Gastroesophageal sphincter (tissue), 4 donors: ENCODE results near the gene ZNF253. TPM values are rescaled to one million over a fixed set of nuclear protein-coding genes. Genes with fewer than 3 reads are reported as not detected.
"Not testable (repeated sequence)": the region's sequence is repeated elsewhere in the genome, so short reads cannot be mapped to it uniquely, and the experiment has no call there.

Experiments
- ATAC-seq: fragments of 150-250 bp; one replicate; pipeline ENCODE4 v1.9.1; 2016; ENCODE audit warnings: mild to moderate bottlenecking, moderate library complexity
- H3K27ac ChIP-seq, 4 donors: fragments of 200-600 bp; sonication (generic) in 3 of 4; 1 replicate in 3 of 4; 2 replicates in 1 of 4; pipeline ENCODE4 v1.5.1; 2016 to 2019
- H3K27me3 ChIP-seq: fragments of 200-600 bp; sonication (generic); one replicate; pipeline ENCODE4 v1.5.1; 2019
- H3K36me3 ChIP-seq, 2 donors: fragments of 200-600 bp; sonication (generic); one replicate each; pipeline ENCODE4 v1.5.1; 2019; ENCODE audit warnings: control low read depth in 1 of 2
- H3K4me1 ChIP-seq, 3 donors: fragments of 200-600 bp; sonication (generic); 1 replicate in 2 of 3; 2 replicates in 1 of 3; pipeline ENCODE4 v1.5.1; 2016 to 2019; ENCODE audit warnings: control low read depth in 2 of 3
- H3K4me3 ChIP-seq, 2 donors: fragments of 200-600 bp; sonication (generic); one replicate each; pipeline ENCODE4 v1.5.1; 2019; ENCODE audit warnings: mild to moderate bottlenecking in 1 of 2, moderate library complexity in 1 of 2
- H3K9me3 ChIP-seq, 3 donors: fragments of 200-600 bp; sonication (generic); one replicate each; pipeline ENCODE4 v1.5.1; 2017 to 2019; ENCODE audit warnings: control low read depth in 2 of 3
- EP300 ChIP-seq: sonication (generic); formaldehyde crosslinking; IDR thresholded peaks from one replicate; pipeline ENCODE4 v1.6.1; 2017; ENCODE audit warnings: antibody characterized with exemption, mild to moderate bottlenecking
- POLR2A ChIP-seq, 2 donors: fragments of 450-650 bp; IDR thresholded peaks; one replicate each; pipeline ENCODE4 v1.6.1; 2017; ENCODE audit warnings: antibody characterized with exemption in 2 of 2, mild to moderate bottlenecking in 2 of 2, moderate library complexity in 1 of 2
- POLR2AphosphoS5 ChIP-seq: sonication (generic); formaldehyde crosslinking; IDR thresholded peaks from one replicate; pipeline ENCODE4 v1.6.1; 2017; ENCODE audit warnings: antibody characterized with exemption
- WGBS, 2 donors: methylation state at CpG; one replicate each; pipeline ENCODE4 v1.1.5; 2018; ENCODE audit warnings: low coverage in 1 of 2; 5-methylcytosine and 5-hydroxymethylcytosine counted together
- total RNA-seq, 4 donors: library from RNA; depleted of rRNA; stranded (reverse); fragments of >200 nt; gene quantifications; one replicate each; pipeline ENCODE4 v1.1.0, GENCODE V29; 2016
- TF ChIP-seq, protein P1 (sequence below), 4 experiments: fragments of 200-600 bp in 2 of 4; fragments of 450-650 bp in 2 of 4; sonication (generic) in 1 of 4; IDR thresholded peaks; one replicate each; pipeline ENCODE4 v1.5.1; 2017 to 2019; ENCODE audit warnings: antibody characterized with exemption in 4 of 4, mild to moderate bottlenecking in 2 of 4, moderate library complexity in 2 of 4

Gene ZNF253
- total RNA-seq, 4 donors from 2014 or later, result 7.0 to 17.3 (median 9.5) TPM

DNA sequence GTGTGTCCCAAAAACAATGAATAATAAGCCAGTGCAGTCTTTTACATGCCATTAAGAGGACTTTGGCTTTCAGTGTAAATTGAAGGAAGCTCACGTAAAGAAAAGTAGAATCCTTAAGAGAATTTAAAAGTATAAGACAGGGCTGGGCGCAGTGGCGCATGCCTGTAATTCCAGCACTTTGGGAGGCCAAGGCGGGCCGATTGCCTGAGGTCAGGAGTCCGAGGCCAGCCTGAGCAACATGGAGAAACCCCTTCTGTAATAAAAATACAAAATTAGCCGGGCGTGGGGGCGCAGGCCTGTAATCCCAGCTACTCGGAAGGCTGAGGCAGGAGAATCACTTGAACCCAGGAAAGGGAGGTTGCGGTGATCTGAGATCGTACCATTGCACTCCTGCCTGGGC, 17.9 kb upstream of the ZNF253 start:
- 92 to 94% methylated on average over 4 to 12 of the region's 12 CpGs for WGBS, 2 donors
- no peaks in the 10 kb centered on the region for H3K27me3 ChIP-seq
- no peaks in the 10 kb centered on the region for H3K9me3 ChIP-seq
- no peak for TF ChIP-seq POLR2A (IDR thresholded peaks at IDR 0.05)
- TF ChIP-seq, protein P1, sequence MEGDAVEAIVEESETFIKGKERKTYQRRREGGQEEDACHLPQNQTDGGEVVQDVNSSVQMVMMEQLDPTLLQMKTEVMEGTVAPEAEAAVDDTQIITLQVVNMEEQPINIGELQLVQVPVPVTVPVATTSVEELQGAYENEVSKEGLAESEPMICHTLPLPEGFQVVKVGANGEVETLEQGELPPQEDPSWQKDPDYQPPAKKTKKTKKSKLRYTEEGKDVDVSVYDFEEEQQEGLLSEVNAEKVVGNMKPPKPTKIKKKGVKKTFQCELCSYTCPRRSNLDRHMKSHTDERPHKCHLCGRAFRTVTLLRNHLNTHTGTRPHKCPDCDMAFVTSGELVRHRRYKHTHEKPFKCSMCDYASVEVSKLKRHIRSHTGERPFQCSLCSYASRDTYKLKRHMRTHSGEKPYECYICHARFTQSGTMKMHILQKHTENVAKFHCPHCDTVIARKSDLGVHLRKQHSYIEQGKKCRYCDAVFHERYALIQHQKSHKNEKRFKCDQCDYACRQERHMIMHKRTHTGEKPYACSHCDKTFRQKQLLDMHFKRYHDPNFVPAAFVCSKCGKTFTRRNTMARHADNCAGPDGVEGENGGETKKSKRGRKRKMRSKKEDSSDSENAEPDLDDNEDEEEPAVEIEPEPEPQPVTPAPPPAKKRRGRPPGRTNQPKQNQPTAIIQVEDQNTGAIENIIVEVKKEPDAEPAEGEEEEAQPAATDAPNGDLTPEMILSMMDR (IDR thresholded peaks at IDR 0.05), result no peak
- no peak for TF ChIP-seq POLR2AphosphoS5
- no peak for TF ChIP-seq EP300
- no peak for ATAC-seq
- no peaks in the 10 kb centered on the region for H3K4me1 ChIP-seq
- H3K4me3 ChIP-seq, result no peak overlapping the region
- no peak overlapping the region for H3K27ac ChIP-seq
- H3K36me3 ChIP-seq, result no peaks in the 10 kb centered on the region

DNA sequence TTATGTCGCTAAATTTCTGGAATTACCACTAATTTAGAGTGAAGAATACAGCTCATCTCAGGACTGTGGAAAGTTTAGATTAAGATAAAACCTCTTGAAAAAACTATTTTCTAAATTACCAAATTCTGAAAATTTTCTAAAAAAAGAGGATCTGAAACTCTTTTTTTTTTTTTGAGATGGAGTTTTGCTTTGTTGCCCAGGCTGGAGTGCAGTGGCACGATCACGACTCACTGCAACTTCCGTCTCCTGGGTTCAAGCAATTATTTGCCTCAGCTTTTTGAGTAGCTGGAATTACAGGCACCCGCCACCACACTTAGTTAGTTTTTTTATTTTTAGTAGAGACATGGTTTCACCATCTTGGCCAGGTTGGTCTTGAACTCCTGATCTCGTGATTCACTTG, 16.6 kb upstream of the ZNF253 start:
- TF ChIP-seq POLR2AphosphoS5 (no peak), POLR2A (IDR thresholded peaks at IDR 0.05) (no peak), EP300 (no peak)
- TF ChIP-seq, protein P1 (IDR thresholded peaks at IDR 0.05), result no peak
- Histone ChIP-seq H3K4me3 (no peak overlapping the region), H3K27me3 (no peaks in the 10 kb centered on the region), H3K27ac (no peak overlapping the region), H3K9me3 (no peaks in the 10 kb centered on the region), H3K36me3 (no peaks in the 10 kb centered on the region), H3K4me1 (no peaks in the 10 kb centered on the region)
- no peak for ATAC-seq
- 83 to 96% methylated on average over 6 of the region's 6 CpGs for WGBS, 2 donors

DNA sequence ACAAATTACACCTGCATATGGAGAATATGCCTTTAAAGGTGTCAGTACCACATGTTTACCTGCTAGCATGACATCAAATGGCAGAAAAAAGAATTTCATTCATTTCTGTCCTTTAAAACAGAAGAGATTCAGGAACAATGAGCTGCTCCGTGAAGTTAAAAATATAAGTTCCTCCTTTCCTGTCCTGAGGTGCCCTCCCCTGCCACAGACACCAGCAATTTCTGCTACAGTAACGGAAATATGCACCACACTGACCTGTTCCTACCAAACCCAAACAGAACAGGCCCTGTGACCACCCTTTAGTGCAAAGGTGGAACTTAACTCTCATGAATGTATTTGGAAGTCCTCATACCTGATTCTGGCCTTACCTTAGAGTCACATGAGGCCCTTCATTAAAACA, 13.9 kb upstream of the ZNF253 start:
- WGBS, 2 donors, result 67 to 78% methylated on average over 2 of the region's 2 CpGs
- H3K4me3 ChIP-seq, H3K9me3 ChIP-seq, ATAC-seq, H3K4me1 ChIP-seq, H3K36me3 ChIP-seq, H3K27ac ChIP-seq, H3K27me3 ChIP-seq: not testable (repeated sequence)

DNA sequence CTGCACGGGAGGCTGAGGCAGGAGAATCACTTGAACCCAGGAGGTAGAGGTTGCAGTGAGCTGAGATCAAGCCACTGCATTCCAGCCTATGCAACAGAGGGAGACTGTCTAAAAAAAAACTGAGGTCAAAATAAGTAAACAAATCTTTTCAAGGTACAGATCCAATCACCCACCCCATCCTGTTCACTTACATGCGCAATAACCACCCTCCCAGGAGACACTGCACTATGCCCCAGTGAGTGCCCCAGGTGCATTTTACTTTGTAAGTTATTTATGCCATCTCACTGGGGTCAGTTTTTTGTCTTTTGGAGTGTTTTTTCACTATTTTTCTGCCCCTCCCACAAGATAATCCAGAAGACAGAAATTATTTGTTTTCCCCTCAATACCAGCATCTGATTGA, 6.9 kb upstream of the ZNF253 start:
- no peaks in the 10 kb centered on the region for H3K36me3 ChIP-seq
- H3K27ac ChIP-seq, result no peak overlapping the region
- peaks cover 30% of the 10 kb centered on the region for H3K27me3 ChIP-seq
- ATAC-seq, result no peak
- H3K9me3 ChIP-seq, result no peaks in the 10 kb centered on the region
- WGBS, 2 donors, result 88% methylated on average over 2 of the region's 2 CpGs
- no peaks in the 10 kb centered on the region for H3K4me1 ChIP-seq
- no peak for TF ChIP-seq POLR2A (IDR thresholded peaks at IDR 0.05)
- no peak for TF ChIP-seq POLR2AphosphoS5
- TF ChIP-seq, protein P1 (IDR thresholded peaks at IDR 0.05), result no peak
- no peak for TF ChIP-seq EP300
- no peak overlapping the region for H3K4me3 ChIP-seq

DNA sequence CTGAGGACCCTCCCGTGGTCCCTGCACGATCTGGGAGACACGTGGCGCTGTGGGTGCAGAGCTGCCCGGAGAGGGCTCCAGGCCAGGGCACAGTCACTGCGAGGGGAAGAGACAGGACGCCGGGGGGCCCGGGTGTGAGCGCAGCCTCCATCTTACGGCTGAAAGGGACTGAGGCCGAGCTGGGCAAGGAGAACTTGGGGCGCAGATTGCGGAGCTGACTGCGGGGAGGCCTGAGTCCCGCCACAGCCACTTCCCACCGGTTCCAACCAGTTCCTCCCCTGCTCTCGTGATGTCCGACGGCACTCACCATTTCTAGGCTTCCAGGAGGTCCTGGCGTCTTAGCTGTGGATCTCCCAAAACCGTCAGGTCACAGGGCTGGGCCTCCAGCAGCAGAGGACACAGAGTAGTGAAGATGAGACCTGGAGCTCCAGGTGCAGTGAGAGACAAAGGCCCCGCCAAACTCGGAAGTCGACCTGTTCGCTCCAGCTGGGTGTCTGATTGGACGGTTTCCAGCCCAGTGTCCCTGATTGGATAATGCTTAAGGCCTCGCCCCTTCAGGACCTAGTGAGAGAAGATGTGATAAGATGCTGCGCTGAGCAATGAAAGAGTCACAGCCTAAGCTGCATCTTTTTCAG, 4.8 kb upstream of the ZNF253 start:
- no peaks in the 10 kb centered on the region for H3K9me3 ChIP-seq
- H3K36me3 ChIP-seq, result no peaks in the 10 kb centered on the region
- peaks cover 0 to 4% (median 0%) of the 10 kb centered on the region in 3 donors for H3K4me1 ChIP-seq
- H3K27ac ChIP-seq, result no peak overlapping the region
- H3K4me3 ChIP-seq, result peak overlapping the region in 1 of 2 donors; percentile 14
- peaks cover 30% of the 10 kb centered on the region for H3K27me3 ChIP-seq
- ATAC-seq, result no peak
- TF ChIP-seq POLR2AphosphoS5 (no peak), EP300 (no peak), POLR2A (IDR thresholded peaks at IDR 0.05) (no peak)
- TF ChIP-seq, protein P1 (IDR thresholded peaks at IDR 0.05), result no peak
- 17 to 67% methylated on average over 1 to 18 of the region's 29 CpGs for WGBS, 2 donors
